ENCODE measurements around the gene RLF.

- TF ChIP-seq CTCF (conservative IDR thresholded peaks at IDR 0.05) (no peak), EZH2 (IDR thresholded peaks at IDR 0.05; ENCODE audit: low read depth) (no peak)
Observed at GRCh38 chr1:40221977-40222772, 61.0 kb downstream of the RLF start.

All from PC-9 (cell line).